HCT116 (cell line): ENCODE data around the gene HIP1. TPM values are rescaled to one million over a fixed set of nuclear protein-coding genes. Genes with fewer than 3 reads are reported as not detected.
"Not testable (repeated sequence)": the region's sequence is repeated elsewhere in the genome, so short reads cannot be mapped to it uniquely, and the experiment has no call there.

Experiments used
- ATAC-seq: fragments of 200-7000 bp; cut with Tn5 transposase; 2 replicates; pipeline ENCODE4 v1.9.1; 2020; ENCODE audit warnings: mild to moderate bottlenecking, moderate library complexity
- BruUV-seq: library from RNA; stranded (reverse); fragments of 400-500 nt; replicated peaks from 2 replicates; lab custom pipeline; 2021; lab: Mats Ljungman, UMichigan
- CTCF ChIA-PET: fragments of 300-600 bp; sonication (Branson Sonifier 250); formaldehyde crosslinking; loops from one replicate; lab custom pipeline; 2021; ENCODE audit warnings: antibody characterized with exemption; lab: Charles Lee
- POLR2A ChIA-PET: fragments of 300-600, 350-600 bp; sonication (Branson Sonifier 250); formaldehyde crosslinking; loops from one replicate; lab custom pipeline; 2021; ENCODE audit warnings: antibody characterized with exemption; lab: Charles Lee
- RAD21 ChIA-PET, 2 experiments: fragments of 300-600 bp; sonication (Branson Sonifier 250); formaldehyde crosslinking; loops; one replicate each; lab custom pipeline; 2023; ENCODE audit warnings: low total read pairs in 2 of 2; ENCODE audit not compliant: uncharacterized antibody in 2 of 2, unreplicated experiment in 2 of 2, low non-redundant PET in 1 of 2; lab: Charles Lee
- DNase-seq: peaks from one replicate; pipeline ENCODE4 v3.0.0-alpha.2; 2010; ENCODE audit warnings: low read depth, low spot score
- H2AFZ ChIP-seq: fragments of 200-600 bp; shearing (Covaris generic), sonication (generic); 2 replicates; pipeline ENCODE4 v1.6.1; 2017; ENCODE audit warnings: low read depth, mixed run types, mixed read lengths, antibody characterized with exemption, low read length; ENCODE audit not compliant: poor library complexity, severe bottlenecking
- H3K27ac ChIP-seq: 2 replicates; pipeline ENCODE4 v1.5.1; 2012; ENCODE audit warnings: low read depth, low read length
- H3K27me3 ChIP-seq: fragments of 200-600 bp; sonication (generic); 2 replicates; pipeline ENCODE4 v1.6.1; 2016; ENCODE audit warnings: mixed run types, low read length, mixed read lengths; ENCODE audit not compliant: insufficient read depth
- H3K36me3 ChIP-seq, 2 experiments: fragments of 200-500 bp in 1 of 2; fragments of 200-600 bp in 1 of 2; sonication (Bioruptor generic) in 1 of 2; sonication (generic) in 1 of 2; 2 replicates each; pipeline versions ENCODE4 v1.5.1 to v1.6.1; 2014 to 2016; ENCODE audit warnings: low read length in 2 of 2, inconsistent platforms in 1 of 2, mixed read lengths in 1 of 2, mixed run types in 1 of 2; ENCODE audit not compliant: insufficient read depth in 2 of 2, control insufficient read depth in 1 of 2
- H3K4me1 ChIP-seq, 2 experiments: fragments of 200-600 bp in 1 of 2; sonication (generic) in 1 of 2; 2 replicates each; pipeline versions ENCODE4 v1.5.1 to v1.6.1; 2012 to 2017; ENCODE audit warnings: low read length in 2 of 2, inconsistent platforms in 1 of 2, mild to moderate bottlenecking in 1 of 2, mixed read lengths in 1 of 2, mixed run types in 1 of 2, moderate library complexity in 1 of 2; ENCODE audit not compliant: insufficient read depth in 2 of 2, control insufficient read depth in 1 of 2
- H3K4me2 ChIP-seq: fragments of 200-600 bp; sonication (generic); 2 replicates; pipeline ENCODE4 v1.6.1; 2017; ENCODE audit warnings: mixed run types, low read length, mixed read lengths
- H3K4me3 ChIP-seq, 2 experiments: fragments of 200-600 bp in 1 of 2; sonication (generic) in 1 of 2; replicated peaks in 1 of 2; 2 replicates each; pipeline ENCODE4 v1.5.1; 2011 to 2016; ENCODE audit warnings: low read length in 2 of 2, control low read depth in 1 of 2, low read depth in 1 of 2, mild to moderate bottlenecking in 1 of 2, mixed read lengths in 1 of 2, mixed run types in 1 of 2
- H3K79me2 ChIP-seq: fragments of 200-600 bp; sonication (generic); 2 replicates; pipeline ENCODE4 v1.6.1; 2017; ENCODE audit warnings: mild to moderate bottlenecking, mixed run types, low read length, moderate library complexity, mixed read lengths; ENCODE audit not compliant: insufficient read depth
- H3K9ac ChIP-seq: fragments of 200-600 bp; sonication (generic); 2 replicates; pipeline ENCODE4 v1.6.1; 2016; ENCODE audit warnings: low read length, mixed read lengths
- H3K9me2 ChIP-seq: fragments of 200-600 bp; sonication (generic), shearing (Covaris generic); 2 replicates; pipeline ENCODE4 v1.6.1; 2017; ENCODE audit warnings: mixed run types, mild to moderate bottlenecking, moderate library complexity; ENCODE audit not compliant: insufficient read depth
- H3K9me3 ChIP-seq, 2 experiments: fragments of 200-500 bp in 1 of 2; fragments of 200-600 bp in 1 of 2; sonication (Bioruptor generic) in 1 of 2; sonication (generic) in 1 of 2; 2 replicates each; pipeline ENCODE4 v1.6.1; 2014 to 2017; ENCODE audit warnings: low read length in 2 of 2, mixed read lengths in 2 of 2, inconsistent platforms in 1 of 2, low read depth in 1 of 2, mild to moderate bottlenecking in 1 of 2, mixed run types in 1 of 2, moderate library complexity in 1 of 2; ENCODE audit not compliant: control insufficient read depth in 1 of 2, insufficient read depth in 1 of 2
- H4K20me1 ChIP-seq: fragments of 200-600 bp; sonication (generic), shearing (Covaris generic); 2 replicates; pipeline ENCODE4 v1.6.1; 2017; ENCODE audit warnings: mixed run types, mild to moderate bottlenecking, moderate library complexity; ENCODE audit not compliant: insufficient read depth
- POLR2A ChIP-seq: IDR thresholded peaks from 2 replicates; pipeline ENCODE4 v1.7.0; 2011; ENCODE audit warnings: borderline replicate concordance; ENCODE audit not compliant: insufficient read depth, insufficient read length; ENCODE audit errors: extremely low read depth
- intact Hi-C: fragments of 100-400 bp; cut with micrococcal nuclease; formaldehyde crosslinking; loops from 2 replicates; pipeline ENCODE4 v1.10.0; 2022
- total RNA-seq: library from RNA; stranded (reverse); gene quantifications from one replicate; pipeline ENCODE4 v1.2.1, GENCODE V29; 2021; ENCODE audit not compliant: unreplicated experiment

Gene HIP1
- total RNA-seq, 1 experiment from 2014 or later = 22.1 TPM

DNA sequence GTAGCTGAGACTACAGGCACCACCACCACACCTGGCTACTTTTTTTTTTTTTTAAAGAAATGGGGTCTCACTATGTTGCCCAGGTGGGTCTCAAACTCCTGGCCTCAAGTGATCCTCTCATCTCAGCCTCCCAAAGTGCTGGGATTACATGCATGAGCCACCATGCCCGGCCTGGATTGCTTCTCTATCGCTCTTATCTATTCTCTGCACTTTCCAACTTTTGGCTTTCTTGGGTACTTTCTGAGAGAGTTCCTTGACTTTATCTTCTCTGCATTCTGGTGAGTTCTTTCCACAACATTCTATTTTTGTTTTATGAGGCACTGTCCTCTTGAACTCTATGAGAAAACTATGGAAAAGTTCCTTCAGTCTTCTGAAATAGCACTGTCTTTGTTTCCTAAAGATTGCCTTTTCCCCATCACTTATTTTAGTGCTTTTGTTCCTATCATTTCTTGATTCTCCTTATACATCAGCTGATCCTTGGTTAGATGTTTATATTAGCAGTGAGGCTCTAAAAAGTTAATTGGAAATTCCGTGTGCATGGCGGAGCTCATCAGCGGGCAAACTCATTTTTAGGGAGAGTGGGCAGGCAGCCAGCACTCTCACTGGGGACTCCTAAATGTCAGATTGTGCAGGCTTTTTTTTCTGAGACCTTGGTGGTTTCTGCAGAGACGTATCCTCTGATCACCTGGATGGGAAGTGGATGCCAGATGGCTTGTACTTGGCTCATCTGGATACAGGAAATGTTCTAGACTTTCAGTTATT lies 43.9 kb downstream of the HIP1 start:
- Histone ChIP-seq H4K20me1 (no peaks in the 10 kb centered on the region), H3K9me2 (no peaks in the 10 kb centered on the region)
- POLR2A ChIA-PET = no interaction called here

GRCh38 chr7:75693668-75694067 lies 45.1 kb downstream of the HIP1 start:
- H3K4me1 ChIP-seq, intact Hi-C loops, H3K9me3 ChIP-seq, H3K36me3 ChIP-seq, H2AFZ ChIP-seq, H3K4me2 ChIP-seq, H3K4me3 ChIP-seq, H3K27ac ChIP-seq, H4K20me1 ChIP-seq, H3K79me2 ChIP-seq, ATAC-seq, H3K9ac ChIP-seq, RAD21 ChIA-PET, DNase-seq, H3K27me3 ChIP-seq, CTCF ChIA-PET, BruUV-seq, POLR2A ChIA-PET, H3K9me2 ChIP-seq: not testable (repeated sequence)

More for the DNA sequence above, 43.9 kb downstream of the HIP1 start:
- DNase-seq = no peak
- BruUV-seq = no TSS peak
- Histone ChIP-seq H3K4me3 (no peak overlapping the region), H3K9me3 (no peaks in the 10 kb centered on the region), H3K9ac (no peak overlapping the region), H3K36me3 (no peaks in the 10 kb centered on the region), H3K79me2 (no peaks in the 10 kb centered on the region), H2AFZ (no peak overlapping the region), H3K4me2 (no peak overlapping the region), H3K27ac (no peak overlapping the region), H3K4me1 (no peaks in the 10 kb centered on the region), H3K27me3 (no peaks in the 10 kb centered on the region)
- CTCF ChIA-PET = no interaction called here
- intact Hi-C loops = no loop called here
- no peak for TF ChIP-seq POLR2A
- ATAC-seq = no peak
- RAD21 ChIA-PET = no interaction called here
